NT2/D1 (cell line): ENCODE measurements around the gene CYSLTR1.

Experiments
- DNase-seq: peaks from one replicate; pipeline ENCODE4 v3.0.0-alpha.2; 2011; ENCODE audit warnings: low read depth, low spot score
- H3K27me3 ChIP-seq: 2 replicates; pipeline ENCODE4 v1.6.0; 2011; ENCODE audit warnings: mild to moderate bottlenecking; ENCODE audit not compliant: insufficient read length, insufficient read depth
- H3K36me3 ChIP-seq: 2 replicates; pipeline ENCODE4 v1.6.1; 2011; ENCODE audit warnings: mild to moderate bottlenecking, low read length, mixed read lengths; ENCODE audit not compliant: insufficient read depth, insufficient read length
- H3K4me1 ChIP-seq: 2 replicates; pipeline ENCODE4 v1.5.1; 2011; ENCODE audit not compliant: insufficient read depth, insufficient read length
- H3K4me3 ChIP-seq: 2 replicates; pipeline ENCODE4 v1.5.1; 2011; ENCODE audit warnings: low read depth; ENCODE audit not compliant: insufficient read length
- H3K9ac ChIP-seq: 2 replicates; pipeline ENCODE4 v1.6.0; 2011; ENCODE audit warnings: low read depth; ENCODE audit not compliant: insufficient read length
- H3K9me3 ChIP-seq: 2 replicates; pipeline ENCODE4 v1.5.1; 2011; ENCODE audit warnings: mild to moderate bottlenecking, low read length; ENCODE audit not compliant: insufficient read depth
- SUZ12 ChIP-seq: IDR thresholded peaks from 2 replicates; pipeline ENCODE4 v1.6.1; 2011; ENCODE audit not compliant: insufficient read length, insufficient read depth; ENCODE audit errors: extremely low read depth
- YY1 ChIP-seq: IDR thresholded peaks from 2 replicates; pipeline ENCODE4 v1.6.1; 2011; ENCODE audit not compliant: insufficient read length, insufficient read depth
- ZNF274 ChIP-seq: IDR thresholded peaks from 2 replicates; pipeline ENCODE4 v1.6.1; 2011; ENCODE audit warnings: mild to moderate bottlenecking, low read depth, low read length

The CYSLTR1 gene

DNA sequence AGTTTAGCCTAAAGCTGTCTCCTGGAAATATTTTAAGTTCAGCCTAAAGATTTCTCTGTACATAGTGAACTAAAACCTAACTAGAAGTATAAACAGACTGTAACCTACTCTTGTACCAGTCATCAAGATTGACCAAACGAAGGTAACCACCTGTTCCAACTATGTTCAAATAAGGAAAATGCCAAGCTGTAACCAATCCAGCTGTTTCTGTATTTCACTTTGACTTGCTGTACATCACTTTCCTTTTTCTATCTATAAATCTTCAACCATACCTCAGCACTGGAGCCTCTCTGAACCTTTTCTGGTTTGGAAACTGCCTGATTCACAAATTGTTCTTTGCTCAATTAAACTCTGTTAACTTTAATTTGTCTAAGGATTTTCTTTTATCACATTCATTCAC is 3.1 kb upstream of the CYSLTR1 start:
- no peaks in the 10 kb centered on the region for H3K4me1 ChIP-seq
- no peak overlapping the region for H3K9ac ChIP-seq
- TF ChIP-seq YY1 = no peak
- TF ChIP-seq ZNF274 = no peak
- TF ChIP-seq SUZ12 = no peak
- no peaks in the 10 kb centered on the region for H3K9me3 ChIP-seq
- DNase-seq = no peak
- H3K4me3 ChIP-seq = no peak overlapping the region
- H3K36me3 ChIP-seq = no peaks in the 10 kb centered on the region
- no peaks in the 10 kb centered on the region for H3K27me3 ChIP-seq

- Histone ChIP-seq H3K36me3 (no peaks in the 10 kb centered on the region), H3K4me3 (no peak overlapping the region), H3K9ac (no peak overlapping the region), H3K9me3 (no peaks in the 10 kb centered on the region), H3K4me1 (no peaks in the 10 kb centered on the region), H3K27me3 (no peaks in the 10 kb centered on the region)
- TF ChIP-seq YY1 (no peak), SUZ12 (no peak), ZNF274 (no peak)
- DNase-seq = no peak
Measured at GRCh38 chrX:78330068-78330467, 2.7 kb upstream of the CYSLTR1 start.

DNA sequence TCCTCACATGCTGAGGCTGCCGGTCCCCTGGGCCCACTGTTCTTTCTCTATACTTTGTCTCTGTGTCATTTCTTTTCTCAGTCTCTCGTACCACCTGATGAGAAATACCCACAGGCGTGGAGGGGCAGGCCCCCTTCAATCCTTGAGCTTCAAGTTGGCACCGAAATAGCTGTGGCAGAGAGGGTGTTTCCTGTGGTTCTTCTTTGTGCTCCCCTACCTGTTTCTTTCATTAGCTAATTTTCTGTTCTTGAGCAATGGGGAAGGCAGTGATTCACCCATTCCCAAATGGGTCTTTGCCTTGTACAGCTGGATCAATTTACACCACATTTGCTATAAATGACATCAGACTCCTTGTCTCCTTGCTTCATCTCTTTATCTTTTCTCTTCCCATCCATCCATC is 2.1 kb upstream of the CYSLTR1 start:
- Histone ChIP-seq H3K36me3 (no peaks in the 10 kb centered on the region), H3K9me3 (no peaks in the 10 kb centered on the region), H3K4me3 (no peak overlapping the region), H3K27me3 (no peaks in the 10 kb centered on the region), H3K4me1 (no peaks in the 10 kb centered on the region), H3K9ac (no peak overlapping the region)
- TF ChIP-seq SUZ12 = no peak
- no peak for TF ChIP-seq ZNF274
- TF ChIP-seq YY1 = no peak
- DNase-seq = no peak

DNA sequence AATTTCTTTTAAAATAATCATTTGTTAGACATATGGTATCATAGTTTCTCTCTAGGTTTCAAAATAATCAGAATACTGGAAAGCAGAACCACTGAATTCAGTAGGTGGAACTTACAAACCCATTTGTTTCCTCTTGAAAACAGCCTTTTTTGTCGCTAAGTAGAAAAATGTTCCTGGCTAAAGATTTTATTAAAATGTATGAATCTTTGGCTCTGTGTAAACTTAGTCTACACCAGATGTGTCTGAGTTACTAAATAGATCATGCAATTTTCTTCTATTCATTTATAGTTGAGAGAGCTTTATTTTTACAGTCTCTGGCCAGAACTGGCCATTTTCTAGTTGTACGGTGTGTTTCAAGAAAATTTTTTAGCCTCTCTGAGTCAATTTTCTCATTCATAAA is 1.0 kb downstream of the CYSLTR1 start:
- TF ChIP-seq SUZ12 (no peak), YY1 (no peak), ZNF274 (no peak)
- H3K4me1 ChIP-seq = no peaks in the 10 kb centered on the region
- H3K27me3 ChIP-seq = no peaks in the 10 kb centered on the region
- H3K9me3 ChIP-seq = no peaks in the 10 kb centered on the region
- H3K9ac ChIP-seq = no peak overlapping the region
- H3K4me3 ChIP-seq = no peak overlapping the region
- H3K36me3 ChIP-seq = no peaks in the 10 kb centered on the region
- DNase-seq = no peak

- H3K4me1 ChIP-seq = no peaks in the 10 kb centered on the region
Measured at GRCh38 chrX:78322863-78323262, 4.5 kb downstream of the CYSLTR1 start.

GRCh38 chrX:78321809-78322208 is 5.6 kb downstream of the CYSLTR1 start:
- Histone ChIP-seq H3K9ac (no peak overlapping the region), H3K27me3 (no peaks in the 10 kb centered on the region), H3K9me3 (no peaks in the 10 kb centered on the region), H3K4me3 (no peak overlapping the region), H3K36me3 (no peaks in the 10 kb centered on the region), H3K4me1 (no peaks in the 10 kb centered on the region)
- TF ChIP-seq ZNF274 = no peak
- no peak for TF ChIP-seq YY1
- no peak for TF ChIP-seq SUZ12
- no peak for DNase-seq

More at GRCh38 chrX:78322863-78323262, 4.5 kb downstream of the CYSLTR1 start:
- DNase-seq = no peak
- no peak for TF ChIP-seq YY1
- TF ChIP-seq SUZ12 = no peak
- TF ChIP-seq ZNF274 = no peak
- H3K36me3 ChIP-seq = no peaks in the 10 kb centered on the region
- H3K27me3 ChIP-seq = no peaks in the 10 kb centered on the region
- H3K9me3 ChIP-seq = no peaks in the 10 kb centered on the region
- no peak overlapping the region for H3K9ac ChIP-seq
- H3K4me3 ChIP-seq = no peak overlapping the region

DNA sequence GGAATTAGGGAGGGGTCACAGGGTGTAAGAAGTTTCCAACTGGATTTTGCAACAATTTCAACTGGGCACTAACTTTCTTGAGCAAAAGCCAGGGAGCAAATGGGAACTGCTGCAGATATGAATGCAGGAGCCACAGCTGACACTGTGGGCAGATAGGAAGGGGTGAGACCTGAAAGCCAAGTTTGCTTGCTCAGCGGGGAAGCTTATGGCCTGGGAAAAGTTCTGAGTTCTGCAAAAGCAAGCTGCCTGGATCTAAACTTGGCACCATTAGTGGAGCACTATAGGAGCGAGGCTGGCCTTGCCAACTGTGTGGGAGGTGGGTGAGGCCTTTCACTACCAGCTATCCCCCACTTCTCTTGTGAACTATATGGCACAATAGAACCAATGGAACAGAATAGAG is 11.1 kb downstream of the CYSLTR1 start:
- DNase-seq = no peak
- Histone ChIP-seq H3K9me3 (no peaks in the 10 kb centered on the region), H3K27me3 (no peaks in the 10 kb centered on the region), H3K4me3 (no peak overlapping the region), H3K9ac (no peak overlapping the region), H3K36me3 (no peaks in the 10 kb centered on the region), H3K4me1 (no peaks in the 10 kb centered on the region)
- TF ChIP-seq SUZ12 (no peak), ZNF274 (no peak), YY1 (no peak)

- Histone ChIP-seq H3K9ac (no peak overlapping the region), H3K9me3 (no peaks in the 10 kb centered on the region), H3K27me3 (no peaks in the 10 kb centered on the region), H3K4me1 (no peaks in the 10 kb centered on the region), H3K4me3 (no peak overlapping the region), H3K36me3 (no peaks in the 10 kb centered on the region)
- no peak for DNase-seq
- TF ChIP-seq ZNF274 = no peak
- no peak for TF ChIP-seq YY1
- TF ChIP-seq SUZ12 = no peak
Measured at GRCh38 chrX:78315745-78316144, 11.7 kb downstream of the CYSLTR1 start.
